ENCODE results near the gene LCE1B.

LCE1B gene, protein sequence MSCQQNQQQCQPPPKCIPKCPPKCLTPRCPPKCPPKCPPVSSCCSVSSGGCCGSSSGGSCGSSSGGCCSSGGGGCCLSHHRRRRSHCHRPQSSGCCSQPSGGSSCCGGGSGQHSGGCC

GRCh38 chr1:152811671-152812070 is at the start of gene LCE1B:
Gene LCE1B, plus strand, starts transcription at chr1:152811971. Its CDS starts 476 bp downstream, at chr1:152812447.
- DNase-seq = no peak

- DNase-seq = no peak
These were observed 42.8 kb upstream of the LCE1B start for GRCh38 chr1:152768847-152769533.

DNA sequence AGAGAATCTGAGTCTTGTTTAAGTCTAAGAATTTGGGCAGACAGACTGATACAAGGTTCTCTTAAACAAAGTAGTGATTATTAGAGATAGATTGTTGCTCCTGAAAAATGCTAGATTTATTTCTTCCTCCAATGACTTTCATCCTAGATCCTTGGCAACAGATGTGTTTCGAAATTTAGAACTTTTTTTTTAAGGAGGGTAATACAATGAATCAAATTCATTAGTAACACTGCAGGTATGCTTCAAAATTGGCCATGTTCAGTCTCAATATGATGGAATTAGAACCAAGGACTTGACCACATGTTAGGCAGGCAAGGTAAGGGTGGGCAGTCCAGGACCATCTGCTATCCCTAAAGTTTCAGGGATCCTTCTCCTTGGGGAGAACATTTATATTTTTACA is 41.4 kb upstream of the LCE1B start:
- no peak for DNase-seq

DNA sequence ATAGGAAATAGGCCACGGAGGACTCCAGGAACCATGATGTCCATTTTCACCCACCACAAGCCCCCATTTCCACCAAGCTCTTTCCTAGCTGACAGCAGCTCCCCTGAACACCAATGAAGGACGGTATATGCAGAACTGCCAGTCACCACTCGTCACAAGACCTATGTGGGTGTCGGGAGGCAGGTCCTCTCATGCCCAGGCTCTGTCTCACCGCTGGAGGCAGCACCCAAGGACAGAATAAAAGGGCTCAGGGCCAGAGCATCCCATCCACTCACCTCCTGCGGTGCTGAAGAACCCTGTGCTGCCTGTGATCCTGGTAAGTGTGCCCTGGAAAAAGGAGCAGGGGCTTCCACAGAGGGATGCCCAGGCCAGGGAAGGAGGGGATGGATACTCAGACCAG is 36.9 kb upstream of the LCE1B start, which contains the start of gene LCE1F:
Gene LCE1F, plus strand, starts transcription at position 266 of the 400 bp plus-strand sequence. CDS start 1,232 bp downstream, outside the sequence.
- DNase-seq = no peak

DNA sequence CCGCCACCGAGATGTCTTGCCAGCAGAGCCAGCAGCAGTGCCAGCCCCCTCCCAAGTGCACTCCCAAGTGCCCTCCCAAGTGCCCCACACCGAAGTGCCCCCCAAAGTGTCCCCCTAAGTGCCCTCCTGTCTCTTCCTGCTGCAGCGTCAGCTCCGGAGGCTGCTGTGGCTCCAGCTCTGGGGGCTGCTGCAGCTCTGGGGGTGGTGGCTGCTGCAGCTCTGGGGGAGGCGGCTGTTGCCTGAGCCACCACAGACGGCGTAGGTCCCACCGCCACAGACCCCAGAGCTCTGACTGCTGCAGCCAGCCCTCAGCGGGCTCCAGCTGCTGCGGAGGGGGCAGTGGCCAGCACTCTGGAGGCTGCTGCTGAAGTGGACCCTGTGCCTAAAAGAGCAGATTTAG is 35.4 kb upstream of the LCE1B start:
- DNase-seq = no peak

DNA sequence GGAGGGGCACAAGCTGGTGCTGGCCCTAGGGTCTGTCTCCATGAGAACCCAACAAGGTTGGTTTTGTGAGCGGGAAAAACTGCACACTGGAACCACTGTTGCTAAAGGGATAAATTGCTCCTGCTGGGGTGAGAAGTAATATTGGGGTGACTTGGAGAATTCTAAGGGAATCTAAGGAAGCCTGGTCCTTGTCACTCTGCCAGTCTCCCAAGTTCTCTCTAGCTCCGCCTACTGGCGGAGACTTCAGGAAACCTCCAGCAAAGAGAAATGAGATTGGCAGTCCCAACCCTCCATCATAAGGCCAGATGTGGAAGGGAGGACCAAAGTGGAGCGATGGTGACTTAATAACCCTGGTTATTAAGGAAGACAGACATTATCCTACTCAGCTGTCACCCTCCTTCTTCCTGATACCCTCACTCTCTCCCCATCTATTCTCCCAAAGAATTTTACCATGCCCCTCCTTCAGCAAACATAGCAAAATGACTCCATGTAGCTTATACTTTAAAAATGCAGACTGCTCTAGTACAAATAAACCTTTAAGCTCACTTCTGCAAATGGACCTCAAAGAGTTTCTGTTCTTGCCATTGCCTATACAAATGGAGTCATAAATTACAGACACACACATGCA is 34.1 kb upstream of the LCE1B start:
- DNase-seq = no peak

- no peak for DNase-seq
These were observed 28.7 kb upstream of the LCE1B start for GRCh38 chr1:152783095-152783494.

DNA sequence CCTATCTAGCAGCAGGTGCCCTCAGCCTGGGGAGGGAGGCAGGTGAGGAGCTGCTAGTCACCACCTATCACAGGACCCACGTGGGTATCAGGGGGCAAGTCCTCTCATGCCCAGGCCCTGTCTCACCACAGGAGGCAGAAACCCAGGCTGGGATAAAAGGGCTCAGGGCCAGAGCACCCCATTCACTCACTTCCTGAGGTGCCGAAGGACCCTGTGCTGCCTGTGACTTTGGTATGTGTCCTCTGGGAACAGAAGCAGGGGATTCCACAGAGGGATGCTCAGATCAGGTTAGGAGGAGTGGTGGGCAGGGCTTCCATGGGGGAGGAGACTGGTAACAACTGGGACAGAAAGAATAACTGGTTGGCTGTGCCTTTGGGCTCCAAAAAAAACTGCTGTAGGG is 25.7 kb upstream of the LCE1B start, which contains the start of gene LCE1E:
Gene LCE1E, plus strand, starts transcription at position 181 of the 400 bp plus-strand sequence. CDS start 1,043 bp downstream, outside the sequence.
- DNase-seq = no peak

GRCh38 chr1:152795686-152796085 is 16.1 kb upstream of the LCE1B start:
- DNase-seq = no peak

- no peak for DNase-seq
These were observed 15.3 kb upstream of the LCE1B start, which contains the start of gene LCE1D for GRCh38 chr1:152796421-152796820. Gene LCE1D, plus strand, starts transcription at chr1:152796721. Its CDS starts 1,074 bp downstream, at chr1:152797795.

- DNase-seq = no peak
These were observed 10.4 kb upstream of the LCE1B start for GRCh38 chr1:152801333-152801732.

GRCh38 chr1:152806576-152806975 is 5.2 kb upstream of the LCE1B start, which contains the start of gene LCE1C:
Gene LCE1C, minus strand, starts transcription at chr1:152806651. Its CDS starts 1,173 bp downstream, at chr1:152805478.
- DNase-seq = no peak

GRCh38 chr1:152811050-152811449 is 721 bp upstream of the LCE1B start:
- no peak for DNase-seq

DNA sequence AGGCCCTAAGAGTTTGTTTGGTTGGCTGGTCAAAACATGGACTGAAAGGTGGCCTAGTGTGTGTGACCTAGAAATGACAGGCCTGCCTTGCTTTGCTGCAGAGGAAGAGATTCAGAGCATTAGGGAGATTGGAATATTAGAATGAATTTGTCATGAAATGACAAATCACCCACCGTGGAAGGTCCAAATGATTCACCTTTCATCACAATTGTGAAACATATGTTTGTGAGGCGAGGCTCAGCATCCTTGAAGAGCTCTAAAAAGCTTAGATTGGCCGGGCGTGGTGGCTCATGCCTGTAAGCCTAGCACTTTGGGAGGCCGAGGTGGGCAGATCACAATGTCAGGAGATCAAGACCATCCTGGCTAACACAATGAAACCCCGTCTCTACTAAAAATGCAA is 5.5 kb downstream of the LCE1B start:
- DNase-seq = no peak

- no peak for DNase-seq
These were observed 11.5 kb downstream of the LCE1B start for GRCh38 chr1:152823294-152823693.

- no peak for DNase-seq
These were observed 13.2 kb downstream of the LCE1B start for GRCh38 chr1:152824964-152825363.

DNA sequence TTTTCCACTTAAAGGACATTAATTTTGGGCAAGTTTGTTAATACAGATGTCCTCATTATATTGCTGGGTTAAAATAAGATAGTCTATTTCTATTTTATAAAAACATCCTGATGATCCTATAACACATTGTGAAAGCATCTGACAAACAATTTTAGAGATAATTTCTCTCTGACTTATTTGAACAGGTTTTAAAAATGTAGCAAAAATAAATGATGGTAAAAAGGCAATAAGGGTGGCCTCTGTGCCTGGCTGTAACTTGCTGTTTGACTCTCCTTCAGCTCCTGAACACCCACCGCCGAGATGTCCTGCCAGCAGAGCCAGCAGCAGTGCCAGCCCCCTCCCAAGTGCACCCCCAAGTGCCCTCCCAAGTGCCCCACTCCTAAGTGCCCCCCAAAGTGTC is 15.4 kb downstream of the LCE1B start, which contains the start of gene LCE1A:
Gene LCE1A, plus strand, starts transcription at position 301 of the 400 bp plus-strand sequence. Its CDS starts 0 bp downstream, at position 301.
- no peak for DNase-seq

GRCh38 chr1:152836870-152837269 is 25.1 kb downstream of the LCE1B start:
- DNase-seq = no peak

GRCh38 chr1:152842556-152842955 is 30.8 kb downstream of the LCE1B start, which contains the start of gene LCE6A:
Gene LCE6A, plus strand, starts transcription at chr1:152842856. Its CDS starts 665 bp downstream, at chr1:152843521.
- no peak for DNase-seq

- no peak for DNase-seq
These were observed 43.9 kb downstream of the LCE1B start for GRCh38 chr1:152855661-152856060.

GRCh38 chr1:152858062-152858461 is 46.3 kb downstream of the LCE1B start:
- DNase-seq = no peak

- DNase-seq = no peak
These were observed 47.9 kb downstream of the LCE1B start, which contains the start of gene LCE7A for GRCh38 chr1:152859696-152860095. Gene LCE7A, plus strand, starts transcription at chr1:152859996. Its CDS starts 702 bp downstream, at chr1:152860698.

GRCh38 chr1:152860129-152860528 is 48.4 kb downstream of the LCE1B start:
- DNase-seq = no peak

DNA sequence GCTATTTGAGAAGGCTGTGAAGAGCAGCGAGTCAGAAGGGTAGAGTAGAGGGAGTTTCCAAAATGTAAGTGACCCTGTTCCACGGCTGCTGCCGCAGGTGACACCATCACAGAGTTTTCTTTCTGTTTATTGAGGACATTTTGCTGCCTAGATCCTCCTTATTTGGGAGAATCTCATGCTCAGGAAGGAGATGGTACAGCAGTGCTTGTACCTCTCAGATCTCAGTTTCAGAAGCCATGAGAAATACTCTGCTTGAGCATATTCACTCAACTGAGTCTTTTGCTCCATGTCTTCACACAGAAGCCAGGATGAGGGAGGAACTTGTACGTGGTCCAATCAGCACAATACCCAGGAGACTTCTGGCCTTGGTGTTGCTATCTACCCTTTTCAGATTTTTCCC is 49.6 kb downstream of the LCE1B start:
- DNase-seq = no peak
